CD4-positive, alpha-beta T cell treated with Interleukin-4 for 1 hour (primary cell): ENCODE measurements around the gene PTTG1IP.
"Not testable (repeated sequence)": the region's sequence is repeated elsewhere in the genome, so short reads cannot be mapped to it uniquely, and the experiment has no call there.

ENCODE experiments used
- DNase-seq, 2 donors: peaks; one replicate each; pipeline ENCODE4 v3.0.0-alpha.2; 2020 to 2022

The PTTG1IP gene

DNA sequence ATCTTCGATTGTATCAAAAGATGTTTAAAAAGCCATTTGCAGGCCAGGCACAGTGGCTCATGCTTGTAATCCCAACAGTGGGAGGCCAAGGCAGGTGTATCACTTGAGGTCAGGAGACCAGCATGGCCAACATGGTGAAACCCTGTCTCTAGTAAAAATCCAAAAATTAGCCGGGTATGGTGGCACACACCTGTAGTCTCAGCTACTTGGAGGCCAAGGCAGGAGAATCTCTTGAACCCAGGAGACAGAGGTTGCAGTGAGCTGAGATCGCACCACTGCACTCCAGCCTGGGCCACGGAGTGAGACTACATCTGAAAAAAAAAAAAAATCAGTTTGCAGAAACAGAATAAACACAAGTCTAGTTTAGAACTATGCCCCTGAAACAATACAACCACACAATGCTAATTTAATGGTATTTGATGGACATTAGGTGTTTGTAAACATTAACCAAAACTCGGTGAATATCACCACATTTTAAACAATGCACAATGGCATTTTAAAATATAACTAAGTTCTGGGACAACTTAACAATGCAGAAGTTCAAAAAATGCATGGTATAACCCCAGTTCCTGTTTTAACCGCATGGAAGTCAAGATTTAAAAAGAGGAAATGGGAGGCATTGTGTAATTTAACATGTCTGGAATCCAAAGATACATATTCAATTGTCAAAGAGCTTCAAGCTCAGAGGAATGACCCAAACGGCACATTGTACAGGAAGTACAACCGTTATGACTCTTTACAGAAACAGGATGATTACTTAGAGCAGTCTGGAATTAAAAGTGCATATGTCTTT lies 7.1 kb upstream of the PTTG1IP start:
- peak in 1 of 2 donors; percentile 33 for DNase-seq

DNA sequence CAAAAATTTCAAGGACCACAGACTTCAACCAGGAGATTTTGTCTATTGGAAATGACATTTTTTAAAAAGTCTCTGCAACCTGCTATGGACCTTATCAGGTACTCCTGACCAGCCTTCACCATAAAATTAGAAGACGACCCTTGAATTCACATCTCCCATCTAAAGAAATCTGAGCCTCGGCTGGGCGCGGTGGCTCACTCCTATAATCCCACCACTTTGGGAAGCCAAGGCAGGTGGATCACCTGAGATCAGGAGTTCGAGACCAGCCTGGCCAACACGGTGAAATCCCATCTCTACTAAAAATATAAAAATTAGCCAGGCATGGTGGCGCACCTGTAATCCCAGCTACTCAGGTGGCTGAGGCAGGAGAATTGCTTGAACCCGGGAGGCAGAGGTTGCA lies 5.7 kb upstream of the PTTG1IP start:
- not testable (repeated sequence) for DNase-seq

DNA sequence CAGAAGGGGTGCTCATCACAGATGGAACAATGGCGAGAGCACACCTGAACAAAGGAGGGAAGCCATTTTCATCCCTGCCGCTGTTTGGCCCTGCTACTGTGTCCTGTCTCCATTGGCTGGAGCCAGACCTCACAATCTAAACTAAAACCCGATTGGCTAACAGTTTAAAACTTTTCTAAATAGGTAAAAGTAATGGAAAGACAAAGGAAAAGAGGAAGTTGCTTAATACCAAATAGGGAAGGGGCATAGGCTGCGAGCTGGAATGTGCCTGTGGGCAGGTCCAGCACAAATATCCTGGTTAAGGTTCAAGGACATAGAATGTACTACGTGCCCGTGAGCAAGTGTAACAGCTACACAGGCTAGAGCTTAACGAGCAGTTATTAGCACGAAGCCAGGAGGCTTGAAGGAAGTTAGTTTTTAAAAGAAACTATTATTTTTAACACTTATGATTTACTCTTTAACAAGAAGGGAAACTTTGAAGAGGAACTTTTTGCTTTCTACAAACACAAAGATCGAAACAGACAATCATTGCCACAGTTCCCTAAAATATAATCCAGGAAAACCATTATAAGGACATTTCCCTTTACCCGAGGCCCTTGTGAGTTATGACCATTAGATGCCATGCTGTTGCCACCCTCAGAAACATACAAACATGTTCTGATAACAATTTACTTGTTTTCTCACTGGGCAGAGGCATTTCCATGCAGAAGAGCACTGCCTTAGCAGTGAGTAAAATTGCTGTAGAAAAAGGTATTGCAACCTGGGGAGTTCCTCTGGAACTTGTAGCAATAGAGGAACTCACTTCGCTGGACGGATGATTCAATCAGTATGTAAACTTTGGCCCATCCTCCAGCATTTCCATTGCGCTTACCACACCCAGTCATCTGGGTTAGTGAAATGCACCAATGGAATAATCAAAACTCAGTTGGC lies 4.8 kb upstream of the PTTG1IP start:
- peak in 1 of 2 donors; percentile 50 for DNase-seq

DNA sequence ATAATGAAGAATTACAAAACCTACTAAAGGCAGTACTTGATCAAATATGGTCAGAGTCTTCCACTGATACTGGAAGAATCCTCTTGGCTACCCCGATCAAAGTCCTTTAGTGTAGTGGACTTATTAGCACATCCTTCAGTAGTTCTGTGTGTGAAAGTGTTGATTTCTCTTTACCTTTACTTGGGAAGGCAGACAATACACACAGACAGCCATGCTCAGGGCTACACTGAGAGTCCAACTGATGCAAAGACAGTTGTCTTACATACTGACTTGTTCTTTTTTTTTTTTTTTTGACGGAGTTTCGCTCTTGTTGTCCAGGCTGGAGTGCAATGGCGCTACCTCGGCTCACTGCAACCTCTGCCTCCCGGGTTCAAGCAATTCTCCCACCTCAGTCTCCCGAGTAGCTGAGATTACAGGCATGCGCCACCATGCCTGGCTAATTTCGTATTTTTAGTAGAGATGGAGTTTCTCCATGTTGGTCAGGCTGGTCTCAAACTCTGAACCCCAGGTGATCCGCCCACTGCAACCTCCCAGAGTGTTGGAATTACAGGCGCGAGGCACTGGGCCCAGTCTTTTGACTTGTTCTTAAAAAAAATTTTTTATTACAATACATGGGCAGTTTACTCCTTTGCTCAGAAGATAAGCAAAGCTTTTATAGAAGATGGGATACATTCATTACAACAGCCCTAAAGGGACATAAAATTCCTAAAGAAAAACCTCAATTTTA lies 3.5 kb upstream of the PTTG1IP start:
- no peak for DNase-seq

DNA sequence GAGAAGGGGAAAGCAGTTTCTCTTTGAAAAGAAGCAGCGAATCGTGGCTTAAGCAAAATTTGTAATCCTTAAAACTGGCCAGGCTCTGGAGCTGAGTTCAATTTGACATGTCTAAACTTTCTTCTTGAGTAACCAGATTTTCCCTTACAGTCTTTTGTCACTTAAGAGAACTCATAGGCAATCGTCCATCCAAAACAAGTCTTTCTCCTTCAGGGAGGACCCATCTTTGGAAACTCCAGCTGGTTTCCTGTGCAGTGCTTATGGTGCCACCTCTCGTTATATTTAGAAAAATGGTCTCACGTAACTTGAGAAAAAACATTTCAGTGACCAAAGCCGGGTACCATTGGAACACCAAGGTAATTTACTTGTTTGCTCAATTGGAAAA lies 1.8 kb upstream of the PTTG1IP start:
- peak in 1 of 2 donors; percentile 47 for DNase-seq

DNA sequence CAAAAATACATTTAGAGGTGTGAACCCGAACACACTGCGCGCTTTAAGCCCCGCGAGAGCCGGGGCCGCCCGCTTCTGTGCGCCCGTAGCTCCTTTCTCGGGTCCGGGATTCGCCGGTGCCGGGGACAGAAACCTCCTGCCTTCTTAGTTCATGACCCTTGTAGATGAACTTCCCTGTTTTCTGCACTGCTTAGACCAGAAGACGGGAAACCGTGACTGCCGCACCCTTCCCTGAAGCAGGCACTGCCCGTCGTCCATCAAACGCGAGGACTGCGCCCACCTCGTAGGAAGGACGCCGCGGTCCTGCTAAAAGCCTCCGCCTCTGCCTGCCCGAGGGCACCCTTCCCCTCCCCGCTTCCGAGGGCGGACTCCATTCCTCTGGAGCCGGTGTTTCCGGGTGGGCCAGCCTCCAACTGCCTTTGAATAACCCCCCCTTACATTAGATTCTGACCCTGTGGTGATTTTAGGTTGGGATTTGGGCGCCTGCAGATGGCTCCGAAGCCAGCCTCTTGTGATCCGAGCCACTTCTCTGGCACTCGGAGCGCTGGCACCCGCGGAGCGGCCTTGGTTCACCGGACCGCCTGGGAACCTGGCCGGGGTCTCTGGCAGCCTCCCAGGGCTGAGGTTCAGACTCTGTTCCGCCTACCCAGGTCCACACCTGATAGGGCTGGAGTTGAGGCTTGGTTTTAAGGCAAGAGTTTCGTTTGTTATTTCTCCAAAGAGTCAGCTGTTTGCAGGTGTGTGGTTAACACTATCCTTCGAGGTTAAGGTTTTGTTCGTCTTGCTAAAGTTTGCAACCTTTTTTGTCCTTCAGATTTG lies 1.2 kb upstream of the PTTG1IP start:
- peak; percentile 52 to 59 for DNase-seq

DNA sequence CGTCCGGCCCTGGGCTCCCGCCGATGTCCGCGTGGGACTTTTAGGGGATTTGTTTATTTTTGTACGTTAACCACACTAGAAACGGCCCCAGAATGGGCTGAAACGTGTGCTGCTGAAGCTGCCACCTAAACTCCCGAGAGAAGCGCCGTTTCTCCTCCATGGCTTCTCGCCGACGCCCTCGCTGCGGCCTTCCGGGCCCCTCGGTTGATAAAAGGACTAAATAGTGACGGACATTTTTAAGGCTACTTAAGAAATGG lies 678 bp upstream of the PTTG1IP start:
- no peak for DNase-seq

DNA sequence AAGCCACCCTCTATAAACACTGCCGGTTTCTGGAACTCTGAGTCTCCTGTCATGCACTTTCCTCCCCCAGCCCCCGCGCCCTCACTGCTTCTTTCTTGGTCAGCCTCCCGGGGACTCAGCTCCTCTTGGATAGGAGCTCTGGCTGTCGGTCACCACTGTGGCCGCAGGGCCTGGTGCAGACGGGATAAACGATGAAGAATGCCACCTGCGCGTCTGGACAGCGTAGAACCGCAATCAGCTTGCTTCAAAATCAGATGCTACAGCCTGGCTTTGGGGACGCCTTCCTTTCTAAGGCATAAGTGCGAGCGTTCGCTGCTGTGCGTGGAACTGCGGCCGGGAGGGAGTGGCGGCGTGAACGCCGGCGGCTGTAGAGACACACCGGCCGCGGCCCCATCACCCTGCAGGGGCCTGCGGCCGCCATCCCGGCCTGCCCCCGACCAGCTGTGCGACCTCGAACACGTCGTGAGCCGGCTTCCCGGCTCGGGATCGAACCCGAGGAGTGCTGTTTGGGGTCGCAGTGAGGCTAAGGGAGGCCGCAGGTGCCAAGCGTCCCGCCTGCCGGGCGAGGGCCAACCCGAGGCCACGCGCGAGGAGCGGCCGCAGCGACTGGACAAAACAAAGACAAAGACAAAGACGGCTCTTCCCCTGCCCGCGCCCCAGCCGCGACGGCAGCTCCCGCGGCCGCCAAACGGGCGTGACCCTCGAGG lies 688 bp downstream of the PTTG1IP start:
- no peak for DNase-seq

DNA sequence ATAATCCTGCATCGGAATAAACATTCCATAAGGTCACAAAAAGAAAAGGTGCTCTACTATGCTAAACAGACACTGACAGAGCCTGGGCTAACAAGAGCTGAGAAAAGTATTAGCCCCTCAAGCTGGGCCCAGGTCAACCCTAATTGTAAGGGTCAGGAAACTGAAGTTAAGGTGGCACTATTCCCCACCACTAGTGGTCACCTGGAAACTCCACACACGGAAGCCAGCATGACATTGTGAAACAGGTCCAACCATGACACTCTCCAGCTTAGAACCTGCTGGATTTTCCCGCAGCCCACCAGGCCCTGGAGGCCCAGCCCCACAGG lies 1.2 kb downstream of the PTTG1IP start:
- DNase-seq = no peak

DNA sequence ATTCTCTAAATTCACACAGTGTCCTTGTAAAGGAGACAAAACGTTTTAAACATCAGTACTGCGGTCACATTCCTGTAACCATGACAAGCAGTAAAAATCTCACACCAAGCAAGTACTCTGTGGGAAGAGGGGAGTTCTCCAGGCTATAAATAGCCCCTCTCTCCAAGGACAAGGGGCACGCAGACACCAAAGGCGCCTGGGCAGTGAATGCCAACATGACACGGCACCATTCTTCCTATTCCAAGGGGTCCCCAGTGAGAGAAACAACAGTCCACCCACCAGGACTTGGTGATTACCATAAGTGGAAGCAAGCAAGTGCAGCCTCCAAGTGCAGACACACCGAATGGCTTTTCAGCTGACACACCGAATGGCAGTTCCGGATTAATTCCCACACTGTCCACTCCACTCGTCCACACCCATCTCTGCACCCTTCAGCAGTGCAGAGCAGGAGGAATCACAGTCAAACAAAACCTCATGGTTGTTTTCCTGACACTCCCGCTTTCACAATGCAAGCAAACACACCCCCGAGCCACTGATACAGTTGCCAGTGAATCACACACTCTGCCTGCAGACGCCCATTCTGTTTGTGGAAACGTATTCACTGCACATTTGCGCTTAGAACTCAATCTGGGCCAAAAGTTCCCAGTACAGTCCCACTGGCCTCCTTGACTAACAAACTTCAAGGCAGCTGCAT lies 1.8 kb downstream of the PTTG1IP start:
- DNase-seq = no peak

DNA sequence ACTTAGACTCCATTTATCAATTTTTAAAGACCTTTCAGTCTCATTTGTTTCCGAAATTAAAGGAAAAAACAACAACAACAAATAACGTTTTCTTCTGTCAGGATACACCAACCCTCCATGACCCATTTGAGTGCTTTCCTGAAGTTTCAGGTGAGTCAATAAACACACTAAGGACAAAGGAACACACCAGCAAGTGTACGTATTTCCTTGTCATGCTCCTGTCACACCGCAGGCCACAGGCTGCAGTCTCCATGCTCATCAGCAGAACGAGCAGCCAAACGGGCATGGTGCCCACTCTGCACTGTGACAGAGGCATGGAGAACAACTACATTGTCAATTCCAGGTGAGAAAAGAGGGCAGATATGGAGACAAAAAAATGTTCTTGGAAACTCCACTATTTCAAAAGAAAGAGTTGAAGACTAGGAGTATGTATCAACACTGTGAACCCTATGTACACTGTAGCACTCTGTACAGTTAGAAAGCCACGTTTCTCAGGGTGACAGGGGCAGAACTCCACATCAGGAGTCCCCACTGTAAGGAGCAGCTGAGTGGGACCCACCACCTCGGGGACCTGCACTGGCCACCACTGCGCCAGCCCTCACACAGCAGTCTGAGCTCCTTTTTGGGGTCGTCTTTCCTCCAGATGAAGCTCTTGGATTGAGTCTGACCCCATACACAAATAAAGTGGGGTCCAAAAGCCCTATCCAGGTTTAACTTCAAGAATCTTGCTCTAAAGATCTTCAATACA lies 2.6 kb downstream of the PTTG1IP start:
- DNase-seq = no peak

DNA sequence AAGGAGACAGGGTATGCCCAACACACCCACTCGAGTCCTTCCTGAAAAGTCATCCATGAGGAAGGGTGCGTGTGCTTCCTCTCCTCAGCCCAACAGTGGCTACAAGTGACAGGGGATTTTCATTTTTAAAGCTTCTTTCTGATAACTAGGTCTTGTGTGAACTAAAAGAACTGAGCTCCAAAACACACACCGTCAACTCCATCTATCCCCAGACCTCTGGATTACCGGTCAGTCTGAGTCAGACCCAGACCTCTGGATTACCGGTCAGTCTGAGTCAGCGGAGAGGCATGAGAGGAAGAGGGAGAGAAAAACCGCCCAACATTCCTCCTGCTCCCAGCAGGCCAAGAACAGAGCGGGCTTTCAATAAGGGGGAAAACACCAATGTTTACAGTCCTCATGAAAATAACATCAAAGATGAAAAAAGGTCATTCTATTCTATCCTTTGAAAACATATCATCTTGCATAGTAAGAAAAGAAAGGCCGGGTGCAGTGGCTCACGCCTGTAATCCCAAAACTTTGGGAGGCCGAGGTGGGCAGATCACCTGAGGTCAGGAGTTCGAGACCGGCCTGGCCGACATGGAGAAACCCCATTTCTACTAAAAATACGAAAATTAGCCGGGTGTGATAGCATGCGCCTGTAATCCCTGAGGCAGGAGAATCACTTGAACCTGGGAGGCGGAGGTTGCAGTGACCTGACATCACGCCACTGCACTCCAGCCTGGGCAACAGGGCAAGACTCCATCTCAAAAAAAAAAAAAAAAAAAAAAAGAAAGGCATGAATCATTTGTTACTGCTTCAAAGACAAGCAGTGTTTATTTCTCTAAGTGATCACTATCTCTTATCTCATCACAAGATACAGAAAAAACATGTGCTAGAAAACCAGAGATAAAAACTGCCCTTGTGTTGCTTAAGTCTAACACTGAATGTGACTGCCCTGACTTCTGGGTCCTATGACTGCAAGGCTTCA lies 3.4 kb downstream of the PTTG1IP start:
- peak in 1 of 2 donors; percentile 46 for DNase-seq

DNA sequence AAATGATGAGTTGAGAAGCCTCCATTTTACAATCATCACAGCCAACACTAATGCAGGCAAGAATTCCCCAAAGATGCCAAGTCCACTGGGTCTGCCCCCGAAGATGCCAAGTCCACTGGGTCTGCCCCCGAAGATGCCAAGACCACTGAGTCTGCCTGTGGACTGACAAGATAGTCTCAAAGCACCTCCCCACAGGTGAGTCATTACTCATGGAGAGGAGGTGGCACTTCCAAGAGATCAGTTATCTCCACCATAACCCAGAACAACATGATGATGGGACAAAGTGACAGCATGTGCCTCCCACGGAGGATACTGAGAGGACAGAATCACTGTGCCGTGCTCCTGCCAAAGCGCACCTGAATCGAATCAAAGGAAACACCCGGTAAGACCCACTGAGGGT lies 4.8 kb downstream of the PTTG1IP start:
- DNase-seq = no peak

DNA sequence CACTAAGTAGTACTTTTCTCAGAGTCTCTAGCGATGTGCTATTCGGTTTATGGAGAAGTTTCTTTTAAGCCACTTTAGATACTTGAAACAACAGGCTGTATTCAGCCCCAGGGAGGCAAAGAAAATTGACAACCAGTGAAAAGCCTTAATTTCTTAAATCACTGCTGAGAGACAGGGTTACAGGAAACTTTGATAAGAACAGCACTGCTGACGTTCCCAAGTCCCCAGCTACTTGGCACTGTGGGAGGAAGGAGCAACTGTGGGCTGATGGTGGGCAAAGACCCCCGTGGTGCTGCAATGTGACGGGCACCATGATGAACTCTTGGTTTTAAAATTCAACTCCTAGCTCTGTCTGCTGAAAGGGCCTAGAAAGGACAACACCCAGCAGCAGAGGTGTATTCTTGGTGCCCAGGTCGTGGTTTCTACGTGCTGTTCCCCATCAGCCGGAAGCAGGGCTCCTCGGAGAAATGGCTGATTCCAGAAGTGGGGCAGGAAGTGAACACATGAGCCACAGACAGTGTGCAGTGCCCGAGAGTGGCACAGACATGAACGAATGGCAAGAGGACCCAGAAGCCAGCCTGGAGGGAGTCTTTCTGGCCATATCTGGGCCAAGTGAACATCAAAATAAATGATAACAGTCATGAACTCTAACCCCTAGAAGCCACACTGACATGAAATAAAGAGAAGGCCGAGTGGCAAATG lies 5.3 kb downstream of the PTTG1IP start:
- peak; percentile 48 to 68 for DNase-seq

DNA sequence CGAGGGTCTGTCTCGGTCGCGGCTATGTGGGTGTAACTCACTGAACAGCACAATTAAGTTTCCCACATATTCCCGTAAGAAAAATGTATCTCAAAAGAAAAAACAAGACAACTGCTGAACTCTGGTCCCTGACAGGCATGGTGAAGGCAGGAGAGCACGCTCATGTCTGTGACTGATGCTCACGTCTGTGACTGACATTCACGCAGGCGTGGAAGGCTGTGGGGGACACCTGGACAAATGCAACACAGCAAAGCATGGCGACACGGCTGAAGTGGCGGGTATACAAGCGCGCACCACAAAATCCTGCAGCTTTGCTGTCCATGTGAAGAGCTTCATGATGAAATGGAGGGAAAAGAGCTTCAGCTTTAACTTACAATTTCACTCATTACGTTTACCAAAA lies 6.0 kb downstream of the PTTG1IP start:
- DNase-seq = no peak

DNA sequence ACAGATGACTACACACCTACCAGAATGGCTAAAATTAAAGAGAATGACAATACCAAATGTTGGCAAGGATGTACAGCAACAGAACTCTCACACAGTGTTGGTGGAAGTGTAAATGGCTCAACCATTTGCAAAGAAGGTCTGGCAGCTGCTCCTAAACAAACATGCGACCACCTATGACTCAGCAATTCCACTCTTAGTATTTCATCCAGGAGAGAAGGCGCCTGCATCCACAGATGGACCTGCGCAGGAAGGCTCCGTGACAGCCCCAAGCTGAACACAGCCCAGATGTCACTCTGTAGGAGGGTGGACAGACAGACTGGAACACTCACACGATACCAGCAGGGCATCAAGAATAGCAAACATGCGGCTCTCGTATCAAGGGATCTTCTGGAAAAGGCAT lies 6.7 kb downstream of the PTTG1IP start:
- DNase-seq = no peak

DNA sequence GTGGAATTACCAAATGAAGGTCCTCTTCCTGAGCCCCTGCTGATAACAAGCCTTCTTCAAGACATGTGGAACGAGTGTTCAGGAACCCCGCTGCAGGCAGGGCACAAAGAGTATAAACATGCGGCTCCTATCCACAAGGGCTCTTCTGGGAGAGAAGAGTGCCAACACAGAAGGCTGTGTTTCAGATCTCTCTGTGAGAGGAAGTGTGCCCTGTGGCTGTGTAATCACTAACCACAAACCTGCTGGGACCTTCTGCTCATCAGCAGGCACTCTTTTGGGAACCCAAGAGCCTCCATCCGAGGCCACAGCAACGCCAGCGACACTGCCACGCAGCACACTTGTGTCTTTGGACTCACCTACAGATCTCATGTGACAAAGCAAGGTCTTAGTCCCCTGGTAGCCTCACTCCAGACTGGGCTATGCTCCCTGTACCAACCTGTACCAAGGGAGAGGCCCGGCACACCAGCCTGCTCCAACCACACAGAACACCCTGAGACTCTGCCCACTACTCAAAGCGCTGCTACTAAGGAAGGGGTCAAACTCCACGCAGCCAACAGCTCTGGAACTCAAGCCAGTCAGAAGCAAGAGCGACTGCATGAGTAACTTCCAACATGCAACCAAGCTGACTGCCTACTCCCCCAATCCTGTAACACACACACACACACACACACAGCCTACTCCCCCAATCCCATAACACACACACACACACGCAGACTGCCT lies 7.8 kb downstream of the PTTG1IP start:
- DNase-seq = peak; percentile 33 to 47
